GM20431 (cell line): Measurements from ENCODE around the gene KLHL18.
"Not testable (repeated sequence)": the region's sequence is repeated elsewhere in the genome, so short reads cannot be mapped to it uniquely, and the experiment has no call there.

Experiments used
- in situ Hi-C: fragments of 300-500 bp; cut with MseI, MboI; formaldehyde crosslinking; loops from one replicate; pipeline ENCODE4 v1.15.0; 2020; ENCODE audit warnings: low sequenced_read_pairs; ENCODE audit not compliant: unreplicated experiment

Gene KLHL18

GRCh38 chr3:47309231-47309630 lies 26.5 kb downstream of the KLHL18 start:
- in situ Hi-C loops = not testable (repeated sequence)

DNA sequence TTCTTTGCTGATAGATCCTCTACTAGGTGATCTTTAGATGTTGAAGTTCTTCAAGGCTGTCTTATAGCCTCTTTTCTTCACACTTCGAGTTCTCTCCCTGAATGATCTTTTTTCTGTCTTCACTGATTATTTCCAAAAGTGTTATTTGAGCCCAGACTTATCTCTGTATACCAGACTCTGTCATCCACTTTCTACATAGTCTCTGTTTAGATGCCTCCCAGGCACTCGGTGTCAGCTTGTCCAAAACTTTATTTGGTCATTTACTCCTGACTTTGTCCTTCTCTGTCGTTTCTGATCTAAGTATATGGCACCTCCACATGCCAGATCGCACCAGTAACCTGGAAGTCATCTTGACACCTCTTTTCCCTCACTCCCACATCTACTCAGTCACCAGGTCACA lies 27.6 kb downstream of the KLHL18 start:
- in situ Hi-C loops = no loop called here

GRCh38 chr3:47313341-47314055 lies 30.8 kb downstream of the KLHL18 start:
- in situ Hi-C loops = no loop called here

- in situ Hi-C loops = no loop called here
Observed at GRCh38 chr3:47314056-47314764, 31.5 kb downstream of the KLHL18 start.

DNA sequence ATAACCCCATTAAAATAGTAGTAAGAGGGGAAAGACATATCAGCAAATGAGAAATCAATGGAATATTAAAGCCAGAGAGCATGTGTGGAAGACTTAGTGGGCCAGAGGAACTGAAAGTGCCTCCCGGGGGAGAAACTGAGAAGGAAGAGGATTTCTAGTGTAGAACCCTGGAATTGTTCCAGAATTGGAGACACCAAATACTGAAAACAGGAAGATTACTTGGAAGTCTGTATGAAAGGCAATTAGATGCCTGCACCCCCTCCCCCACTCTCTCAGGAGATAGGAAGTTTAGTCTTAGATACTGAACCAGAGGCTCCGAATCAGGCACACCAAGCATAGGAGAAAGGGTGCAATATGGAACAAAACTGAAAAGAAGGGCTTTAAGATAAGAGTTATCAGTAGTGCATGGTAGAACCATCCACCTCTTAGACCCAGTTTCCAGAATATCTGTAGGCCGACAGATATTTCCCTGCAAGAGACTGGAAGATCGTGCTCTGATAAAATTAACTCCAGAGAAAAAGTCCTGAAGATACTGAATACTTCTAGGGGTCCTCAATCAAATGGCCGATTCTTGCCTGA lies 32.4 kb downstream of the KLHL18 start:
- in situ Hi-C loops = no loop called here

DNA sequence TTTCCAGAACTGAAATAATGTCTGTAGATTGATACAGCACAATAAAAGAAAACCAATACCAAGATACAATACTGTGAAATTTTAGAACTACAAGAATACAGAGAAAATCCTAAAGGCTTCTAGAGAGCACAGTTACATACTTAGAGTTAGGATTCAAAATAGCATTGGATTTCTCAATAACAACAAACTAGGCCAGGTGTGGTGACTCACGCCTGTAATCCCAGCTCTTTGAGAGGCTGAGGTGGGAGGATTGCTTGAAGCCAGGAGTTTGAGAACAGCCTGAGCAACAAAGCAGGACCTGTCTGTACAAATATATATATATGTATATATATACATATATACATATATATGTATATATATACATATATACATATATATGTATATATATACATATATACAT lies 33.4 kb downstream of the KLHL18 start:
- in situ Hi-C loops = not testable (repeated sequence)

GRCh38 chr3:47318916-47319315 lies 36.2 kb downstream of the KLHL18 start:
- in situ Hi-C loops = no loop called here

GRCh38 chr3:47319956-47320355 lies 37.2 kb downstream of the KLHL18 start:
- in situ Hi-C loops = no loop called here

- in situ Hi-C loops = no loop called here
Observed at GRCh38 chr3:47323431-47324277, 40.9 kb downstream of the KLHL18 start.

GRCh38 chr3:47324278-47324865 lies 41.6 kb downstream of the KLHL18 start:
- in situ Hi-C loops = no loop called here

DNA sequence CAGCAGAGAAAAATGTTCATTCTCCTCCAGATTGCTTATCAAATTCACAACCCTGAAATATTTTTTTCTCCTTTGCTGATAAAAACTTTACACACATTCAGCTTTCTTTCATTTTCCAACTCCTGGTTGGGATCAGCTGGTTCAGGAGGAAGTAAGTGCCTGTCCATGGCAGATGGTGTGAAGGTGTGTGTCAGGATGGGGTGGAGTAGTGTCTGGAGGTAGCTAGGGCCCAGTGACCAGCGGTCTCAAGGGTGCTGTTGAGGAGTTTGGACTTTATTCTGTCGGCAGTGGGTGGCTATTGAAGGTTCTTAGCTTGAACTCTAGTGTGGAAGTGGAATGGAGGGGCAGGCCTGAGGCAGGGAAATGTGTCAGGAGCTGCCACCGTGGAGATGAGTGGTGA lies 51.2 kb downstream of the KLHL18 start:
- in situ Hi-C loops = loop anchor here (25.0 kb wide), 1 partner anchor 622 kb away; the partner anchor contains the start of genes PRSS50 and TMIE

- in situ Hi-C loops = loop anchor here (25.0 kb wide), 1 partner anchor 625 kb away; the partner anchor contains the start of genes PRSS50 and TMIE
Observed at GRCh38 chr3:47337656-47338055, 54.9 kb downstream of the KLHL18 start.

DNA sequence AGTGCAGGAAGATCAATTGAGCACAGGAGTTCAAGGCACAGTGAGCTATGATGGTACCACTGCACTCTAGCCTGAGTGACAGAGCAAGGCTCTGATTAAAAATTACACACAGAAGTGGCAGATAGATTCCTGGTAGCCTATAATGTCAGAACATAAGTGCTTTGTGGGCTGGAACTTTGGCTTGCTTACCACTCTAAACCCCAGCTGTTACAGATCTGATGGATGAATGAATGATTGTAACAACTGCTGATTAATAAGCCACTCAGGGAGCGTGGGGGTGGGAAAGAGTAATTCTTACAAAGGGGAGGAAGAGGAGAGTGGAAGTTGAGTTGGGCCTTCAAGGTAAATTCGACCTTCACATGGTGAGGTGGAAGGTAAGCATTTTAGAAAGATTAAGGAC lies 57.2 kb downstream of the KLHL18 start:
- in situ Hi-C loops = loop anchor here (25.0 kb wide), 1 partner anchor 628 kb away; the partner anchor contains the start of genes PRSS50 and TMIE

- in situ Hi-C loops = loop anchor here (25.0 kb wide), 1 partner anchor 629 kb away; the partner anchor contains the start of genes PRSS50 and TMIE
Observed at GRCh38 chr3:47340866-47341265, 58.1 kb downstream of the KLHL18 start.

DNA sequence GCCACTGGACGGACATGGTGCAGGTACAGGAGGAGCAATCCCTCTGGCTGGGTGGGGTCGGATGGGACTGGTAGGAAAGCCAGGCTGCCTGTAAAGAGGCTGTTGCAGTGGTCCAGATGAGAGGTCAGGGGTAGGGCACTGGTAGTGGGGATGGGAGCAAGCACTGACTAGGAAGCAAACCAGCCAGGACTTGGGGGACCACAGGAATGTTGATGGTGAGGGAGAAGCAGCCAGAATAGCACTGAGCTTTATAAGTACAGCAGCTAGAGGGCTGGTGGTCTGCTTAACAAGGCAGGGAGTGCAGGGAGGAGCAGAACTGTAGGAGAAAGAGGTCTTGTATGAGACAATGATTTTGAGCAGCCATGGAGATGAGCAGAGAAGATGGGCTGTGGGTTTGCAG lies 59.4 kb downstream of the KLHL18 start:
- in situ Hi-C loops = loop anchor here (25.0 kb wide), 1 partner anchor 630 kb away; the partner anchor contains the start of genes PRSS50 and TMIE

GRCh38 chr3:47342812-47343211 lies 60.1 kb downstream of the KLHL18 start:
- in situ Hi-C loops = loop anchor here (25.0 kb wide), 1 partner anchor 631 kb away; the partner anchor contains the start of genes PRSS50 and TMIE

- in situ Hi-C loops = loop anchor here (25.0 kb wide), 1 partner anchor 631 kb away; the partner anchor contains the start of genes PRSS50 and TMIE
Observed at GRCh38 chr3:47343471-47343971, 60.8 kb downstream of the KLHL18 start.

- in situ Hi-C loops = loop anchor here (25.0 kb wide), 1 partner anchor 633 kb away; the partner anchor contains the start of genes PRSS50 and TMIE
Observed at GRCh38 chr3:47344971-47345370, 62.2 kb downstream of the KLHL18 start.

- in situ Hi-C loops = loop anchor here (25.0 kb wide), 1 partner anchor 635 kb away; the partner anchor contains the start of genes PRSS50 and TMIE
Observed at GRCh38 chr3:47347217-47347801, 64.6 kb downstream of the KLHL18 start.
